HG02610 (cell line): ENCODE data around the gene IFNGR2.
"Not testable (repeated sequence)": the region's sequence is repeated elsewhere in the genome, so short reads cannot be mapped to it uniquely, and the experiment has no call there.

Experiments
- ATAC-seq: cut with Tn5 transposase; IDR thresholded peaks from one replicate; pipeline ENCODE4 v1.9.1; 2021; ENCODE audit warnings: mild to moderate bottlenecking, moderate library complexity; ENCODE audit not compliant: unreplicated experiment

IFNGR2 gene

GRCh38 chr21:33433425-33434114 lies 30.4 kb downstream of the IFNGR2 start:
- no peak for ATAC-seq

GRCh38 chr21:33434770-33435360 lies 31.7 kb downstream of the IFNGR2 start:
- peak; percentile 84 for ATAC-seq

GRCh38 chr21:33437140-33437539 lies 33.9 kb downstream of the IFNGR2 start:
- ATAC-seq, result no peak

GRCh38 chr21:33441489-33442477 lies 38.6 kb downstream of the IFNGR2 start:
- peak; percentile 71 for ATAC-seq

- no peak for ATAC-seq
Observed at GRCh38 chr21:33443194-33443593, 40.0 kb downstream of the IFNGR2 start.

- no peak for ATAC-seq
Observed at GRCh38 chr21:33444499-33444898, 41.3 kb downstream of the IFNGR2 start.

- ATAC-seq, result not testable (repeated sequence)
Observed at GRCh38 chr21:33446620-33447019, 43.4 kb downstream of the IFNGR2 start.

GRCh38 chr21:33449616-33450015 lies 46.4 kb downstream of the IFNGR2 start:
- ATAC-seq, result no peak

GRCh38 chr21:33451634-33452071 lies 48.4 kb downstream of the IFNGR2 start:
- ATAC-seq, result no peak

GRCh38 chr21:33452362-33452761 lies 49.1 kb downstream of the IFNGR2 start:
- ATAC-seq, result no peak

GRCh38 chr21:33455686-33456446 lies 52.7 kb downstream of the IFNGR2 start:
- no peak for ATAC-seq

- no peak for ATAC-seq
Observed at GRCh38 chr21:33458861-33459260, 55.6 kb downstream of the IFNGR2 start.

- no peak for ATAC-seq
Observed at GRCh38 chr21:33461538-33462250, 58.5 kb downstream of the IFNGR2 start.

- not testable (repeated sequence) for ATAC-seq
Observed at GRCh38 chr21:33469183-33469582, 66.0 kb downstream of the IFNGR2 start.

GRCh38 chr21:33470701-33471100 lies 67.5 kb downstream of the IFNGR2 start:
- ATAC-seq, result no peak

- ATAC-seq, result no peak
Observed at GRCh38 chr21:33473344-33473743, 70.1 kb downstream of the IFNGR2 start.

- no peak for ATAC-seq
Observed at GRCh38 chr21:33477066-33477465, 73.9 kb downstream of the IFNGR2 start.

GRCh38 chr21:33478182-33478581 lies 75.0 kb downstream of the IFNGR2 start:
- ATAC-seq, result no peak

- peak; percentile 14 for ATAC-seq
Observed at GRCh38 chr21:33478935-33479678, 75.9 kb downstream of the IFNGR2 start.
